Neural cell (in vitro differentiated cells): ENCODE data around the gene RFT1.

Source experiments
- CTCF ChIP-seq: fragments of 450-650 bp; IDR thresholded peaks from 2 replicates; pipeline ENCODE4 v1.5.1; 2014; ENCODE audit warnings: antibody characterized with exemption, mild to moderate bottlenecking, moderate library complexity; ENCODE audit not compliant: poor library complexity, severe bottlenecking
- EP300 ChIP-seq: fragments of 450-650 bp; conservative IDR thresholded peaks from 2 replicates; pipeline ENCODE4 v1.6.1; 2014; ENCODE audit warnings: antibody characterized with exemption, mild to moderate bottlenecking, moderate library complexity; ENCODE audit not compliant: poor library complexity, severe bottlenecking
- POLR2AphosphoS5 ChIP-seq: IDR thresholded peaks from 2 replicates; pipeline ENCODE4 v1.6.1; 2012
- RAD21 ChIP-seq: fragments of 450-650 bp; conservative IDR thresholded peaks from 2 replicates; pipeline ENCODE4 v1.6.1; 2014; ENCODE audit warnings: antibody characterized with exemption, mild to moderate bottlenecking, moderate library complexity
- REST ChIP-seq: IDR thresholded peaks from 2 replicates; pipeline ENCODE4 v1.6.1; 2012; ENCODE audit warnings: borderline replicate concordance
- SMC3 ChIP-seq: fragments of 450-650 bp; conservative IDR thresholded peaks from 2 replicates; pipeline ENCODE4 v1.6.1; 2014; ENCODE audit warnings: antibody characterized with exemption, mild to moderate bottlenecking, moderate library complexity; ENCODE audit not compliant: poor library complexity
- TAF1 ChIP-seq: IDR thresholded peaks from 2 replicates; pipeline ENCODE4 v1.6.1; 2012; ENCODE audit warnings: low read depth

GRCh38 chr3:53179580-53179979 lies 49.3 kb upstream of the RFT1 start:
- TF ChIP-seq CTCF (no peak), EP300 (no peak), POLR2AphosphoS5 (no peak), REST (no peak), RAD21 (no peak), SMC3 (no peak), TAF1 (no peak)
